OCI-LY3 (cell line): Measurements from ENCODE around the gene KLF7.

ENCODE experiments used
- H2AFZ ChIP-seq: fragments of 200-600, 300-600 bp; shearing (Covaris generic); 2 replicates; pipeline ENCODE4 v1.6.0; 2014; ENCODE audit warnings: antibody characterized with exemption, low read depth, low read length
- H3K27ac ChIP-seq: fragments of 200-600, 300-600 bp; sonication (generic); 2 replicates; pipeline ENCODE4 v1.5.1; 2014; ENCODE audit warnings: mild to moderate bottlenecking, low read length, moderate library complexity, mixed read lengths
- H3K27me3 ChIP-seq: fragments of 200-600, 300-600 bp; sonication (generic); 2 replicates; pipeline ENCODE4 v1.6.1; 2014; ENCODE audit warnings: low read depth, low read length, mixed read lengths
- H3K36me3 ChIP-seq: fragments of 200-600, 300-600 bp; sonication (generic); replicated peaks from 2 replicates; pipeline ENCODE3; 2014; ENCODE audit warnings: low read depth, low read length, mixed read lengths
- H3K4me1 ChIP-seq: fragments of 300-600, 200-600 bp; sonication (generic); 2 replicates; pipeline ENCODE4 v1.6.1; 2014; ENCODE audit warnings: low read length, mixed read lengths
- H3K4me2 ChIP-seq: fragments of 200-600, 300-600 bp; sonication (generic); 2 replicates; pipeline ENCODE4 v1.6.1; 2014; ENCODE audit warnings: low read length, mixed read lengths
- H3K4me3 ChIP-seq: fragments of 300-600, 200-600 bp; sonication (generic); 2 replicates; pipeline ENCODE4 v1.5.1; 2014; ENCODE audit warnings: antibody characterized with exemption, mild to moderate bottlenecking, low read length, moderate library complexity
- H3K79me2 ChIP-seq: fragments of 300-600, 200-600 bp; shearing (Covaris generic); 2 replicates; pipeline ENCODE4 v1.6.1; 2014; ENCODE audit warnings: mild to moderate bottlenecking, low read length, mixed read lengths
- H3K9ac ChIP-seq: fragments of 300-600, 200-600 bp; shearing (Covaris generic); 2 replicates; pipeline ENCODE4 v1.6.0; 2014; ENCODE audit warnings: mild to moderate bottlenecking, low read length, moderate library complexity
- H3K9me3 ChIP-seq: fragments of 200-600, 300-600 bp; shearing (Covaris generic); 2 replicates; pipeline ENCODE4 v1.6.1; 2014; ENCODE audit warnings: low read length, mixed read lengths; ENCODE audit not compliant: insufficient read depth
- H4K20me1 ChIP-seq: fragments of 200-600, 300-600 bp; sonication (generic); 2 replicates; pipeline ENCODE4 v1.6.1; 2016; ENCODE audit warnings: low read length, mixed read lengths; ENCODE audit not compliant: insufficient read depth
- CTCF ChIP-seq: fragments of 200-600, 300-600 bp; sonication (generic); IDR thresholded peaks from 2 replicates; pipeline ENCODE4 v1.5.1; 2014; ENCODE audit warnings: antibody characterized with exemption, low read length, low read depth
- EZH2phosphoT487 ChIP-seq: fragments of 200-600 bp; shearing (Covaris generic); IDR thresholded peaks from 2 replicates; pipeline ENCODE4 v1.6.1; 2018; ENCODE audit warnings: antibody characterized with exemption, mixed run types, low read depth

KLF7 gene

DNA sequence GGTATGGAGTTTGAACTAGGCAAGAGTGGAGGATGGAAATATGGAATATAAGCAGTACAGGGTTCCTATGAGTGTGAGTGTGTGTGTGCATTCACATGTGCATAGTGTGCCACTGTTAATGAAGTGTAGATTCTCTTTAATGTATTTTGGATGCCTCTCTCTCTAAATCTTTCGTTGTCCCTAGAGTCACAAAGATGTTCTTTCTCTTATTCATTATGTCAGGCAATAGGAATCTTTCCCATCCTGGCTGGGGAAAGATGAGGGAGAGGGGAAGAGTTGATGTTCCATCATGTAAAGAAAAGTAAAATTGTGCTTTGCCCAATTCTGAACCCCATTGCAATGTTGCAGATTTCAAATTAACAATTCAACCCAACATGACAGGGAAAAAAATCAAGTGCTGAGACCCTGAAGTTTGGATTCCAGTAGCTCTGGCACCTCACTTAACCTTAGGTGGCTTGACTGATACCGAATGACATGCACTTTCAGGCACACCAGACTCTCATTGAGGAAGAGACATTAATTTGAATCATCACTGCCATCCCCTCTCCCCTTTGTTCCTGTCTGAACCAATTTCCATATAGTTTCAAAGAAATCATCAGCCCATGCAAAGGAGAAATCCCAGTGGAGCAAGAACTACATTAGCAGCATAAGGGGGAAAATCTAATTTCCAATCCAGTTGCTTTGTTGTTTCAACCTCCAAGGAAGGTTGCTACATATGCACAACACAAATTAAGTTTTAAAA lies 28.0 kb downstream of the KLF7 start:
- Histone ChIP-seq H3K9ac (no peak overlapping the region), H3K27me3 (no peaks in the 10 kb centered on the region), H3K36me3 (no peaks in the 10 kb centered on the region), H3K27ac (no peak overlapping the region), H4K20me1 (no peaks in the 10 kb centered on the region), H3K4me3 (no peak overlapping the region), H3K79me2 (no peaks in the 10 kb centered on the region), H2AFZ (no peak overlapping the region), H3K4me1 (no peaks in the 10 kb centered on the region), H3K4me2 (no peak overlapping the region), H3K9me3 (no peaks in the 10 kb centered on the region)
- TF ChIP-seq EZH2phosphoT487 = no peak
- TF ChIP-seq CTCF = no peak

DNA sequence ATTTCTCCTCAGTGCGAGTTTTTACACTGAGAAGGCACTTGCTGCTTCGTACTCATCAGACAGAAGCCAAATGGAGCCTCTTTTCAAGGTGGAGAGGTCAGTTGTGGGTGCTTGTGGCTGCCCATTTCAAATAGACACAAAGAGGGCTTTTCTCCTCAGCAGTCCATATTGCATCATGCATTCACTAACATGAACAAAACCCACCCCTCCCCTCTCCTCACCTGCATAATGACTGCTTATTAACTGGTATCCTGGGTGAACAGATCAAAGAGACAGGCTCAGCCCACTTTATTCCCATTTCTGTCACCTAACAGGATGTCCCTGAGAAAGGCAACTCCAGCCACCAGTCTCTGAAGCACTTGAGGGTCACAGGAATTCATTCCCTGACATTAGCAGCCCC lies 28.9 kb downstream of the KLF7 start:
- H3K36me3 ChIP-seq = no peaks in the 10 kb centered on the region
- TF ChIP-seq EZH2phosphoT487 (no peak), CTCF (no peak)
- H3K4me1 ChIP-seq = no peaks in the 10 kb centered on the region
- H3K9me3 ChIP-seq = no peaks in the 10 kb centered on the region
- H3K4me3 ChIP-seq = no peak overlapping the region
- no peak overlapping the region for H3K9ac ChIP-seq
- no peaks in the 10 kb centered on the region for H3K27me3 ChIP-seq
- no peak overlapping the region for H3K4me2 ChIP-seq
- no peak overlapping the region for H2AFZ ChIP-seq
- H3K27ac ChIP-seq = no peak overlapping the region
- H3K79me2 ChIP-seq = no peaks in the 10 kb centered on the region
- H4K20me1 ChIP-seq = no peaks in the 10 kb centered on the region

DNA sequence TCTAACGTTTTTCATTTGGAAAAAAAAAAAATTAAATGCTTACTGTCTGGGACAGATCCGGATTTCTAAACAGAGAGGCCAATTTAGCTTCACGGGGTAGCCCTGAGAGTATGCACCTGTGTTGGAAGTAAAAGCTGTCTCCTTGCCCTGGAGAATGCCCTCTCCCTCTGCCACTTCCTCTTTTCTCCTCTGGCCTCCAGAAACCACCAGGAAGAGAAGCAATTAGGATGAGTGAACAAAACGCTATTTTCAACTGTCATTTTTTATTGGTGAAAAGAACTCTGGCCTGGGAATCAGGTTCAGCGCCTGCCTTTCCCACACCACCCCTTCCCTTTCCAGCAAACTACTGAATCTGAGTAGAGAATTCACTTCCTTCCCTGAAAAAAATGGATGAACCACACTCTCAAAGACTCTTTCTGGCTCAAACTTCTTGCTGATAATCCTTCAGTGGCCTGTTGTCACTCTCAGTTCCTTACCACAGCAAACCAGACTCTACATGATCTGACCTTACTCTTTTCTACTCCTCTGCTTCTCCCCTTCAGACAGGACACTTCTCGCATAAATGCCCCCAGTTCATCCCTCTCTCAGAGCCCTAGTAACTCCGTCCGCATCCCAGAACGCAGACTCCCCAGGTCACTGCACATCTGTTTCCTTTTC lies 29.8 kb downstream of the KLF7 start:
- Histone ChIP-seq H3K4me2 (no peak overlapping the region), H3K9ac (no peak overlapping the region), H3K4me1 (no peaks in the 10 kb centered on the region), H3K79me2 (no peaks in the 10 kb centered on the region), H2AFZ (no peak overlapping the region), H3K9me3 (no peaks in the 10 kb centered on the region), H3K27me3 (0 out of 2 replicates have a peak, but pooled peaks cover 3% of the 10 kb centered on the region), H4K20me1 (no peaks in the 10 kb centered on the region), H3K4me3 (no peak overlapping the region), H3K36me3 (no peaks in the 10 kb centered on the region), H3K27ac (no peak overlapping the region)
- no peak for TF ChIP-seq CTCF
- no peak for TF ChIP-seq EZH2phosphoT487

GRCh38 chr2:207135340-207135739 lies 30.4 kb downstream of the KLF7 start:
- H4K20me1 ChIP-seq = no peaks in the 10 kb centered on the region
- H3K4me1 ChIP-seq = no peaks in the 10 kb centered on the region
- no peaks in the 10 kb centered on the region for H3K79me2 ChIP-seq
- no peak overlapping the region for H2AFZ ChIP-seq
- H3K4me2 ChIP-seq = no peak overlapping the region
- TF ChIP-seq EZH2phosphoT487 = no peak
- H3K36me3 ChIP-seq = no peaks in the 10 kb centered on the region
- no peak overlapping the region for H3K9ac ChIP-seq
- no peak overlapping the region for H3K27ac ChIP-seq
- H3K27me3 ChIP-seq = 0 out of 2 replicates have a peak, but pooled peaks cover 5% of the 10 kb centered on the region
- no peaks in the 10 kb centered on the region for H3K9me3 ChIP-seq
- no peak overlapping the region for H3K4me3 ChIP-seq
